Fibroblast of lung (primary cell): Measurements from ENCODE around the gene GRWD1. TPM values are rescaled to one million over a fixed set of nuclear protein-coding genes. Genes with fewer than 3 reads are reported as not detected.

Experiments
- DNase-seq, 2 donors: peaks; one replicate each; pipeline versions ENCODE4 v3.0.0 to v3.0.0-alpha.2; 2010; ENCODE audit warnings: low read depth in 2 of 2
- H2AFZ ChIP-seq: 2 replicates; pipeline ENCODE4 v1.5.1; 2012; ENCODE audit warnings: low read length, control low read depth, inconsistent platforms
- H3K27ac ChIP-seq: 2 replicates; pipeline ENCODE4 v1.5.1; 2011; ENCODE audit warnings: low read length, control low read depth; ENCODE audit not compliant: insufficient read depth
- H3K27me3 ChIP-seq: 2 replicates; pipeline ENCODE4 v1.5.1; 2011; ENCODE audit warnings: mild to moderate bottlenecking, low read length; ENCODE audit not compliant: control insufficient read depth, insufficient read depth
- H3K36me3 ChIP-seq: 2 replicates; pipeline ENCODE4 v1.5.1; 2011; ENCODE audit warnings: low read length; ENCODE audit not compliant: control insufficient read depth, insufficient read depth
- H3K4me1 ChIP-seq: 2 replicates; pipeline ENCODE4 v1.5.1; 2011; ENCODE audit warnings: low read length; ENCODE audit not compliant: control insufficient read depth, insufficient read depth; ENCODE audit errors: extremely low read depth
- H3K4me2 ChIP-seq: 2 replicates; pipeline ENCODE4 v1.5.1; 2011; ENCODE audit warnings: low read length, control low read depth; ENCODE audit not compliant: insufficient read depth; ENCODE audit errors: extremely low read depth
- H3K4me3 ChIP-seq, 4 experiments: fragments of 200-600 bp in 1 of 4; sonication (generic) in 1 of 4; replicated peaks in 1 of 4; 2 replicates each; pipeline ENCODE4 v1.5.1; 2011 to 2016; ENCODE audit warnings: low read length in 4 of 4, low read depth in 3 of 4, mild to moderate bottlenecking in 3 of 4, control low read depth in 2 of 4, inconsistent platforms in 1 of 4, mixed read lengths in 1 of 4; ENCODE audit not compliant: insufficient read depth in 1 of 4; ENCODE audit errors: control extremely low read depth in 1 of 4
- H3K79me2 ChIP-seq: 2 replicates; pipeline ENCODE4 v1.5.1; 2012; ENCODE audit warnings: mild to moderate bottlenecking, low read length, inconsistent platforms; ENCODE audit not compliant: control insufficient read depth, insufficient read depth
- H3K9ac ChIP-seq: 2 replicates; pipeline ENCODE4 v1.5.1; 2011; ENCODE audit warnings: mild to moderate bottlenecking, low read length, control low read depth; ENCODE audit not compliant: insufficient read depth
- H3K9me3 ChIP-seq: 2 replicates; pipeline ENCODE4 v1.5.1; 2012; ENCODE audit warnings: low read depth, low read length; ENCODE audit not compliant: control insufficient read depth, insufficient read depth
- H4K20me1 ChIP-seq: 2 replicates; pipeline ENCODE4 v1.5.1; 2011; ENCODE audit warnings: low read length; ENCODE audit not compliant: control insufficient read depth, insufficient read depth; ENCODE audit errors: extremely low read depth
- EZH2 ChIP-seq: IDR thresholded peaks from 2 replicates; pipeline ENCODE4 v1.5.1; 2012; ENCODE audit warnings: low read length, control low read depth, mild to moderate bottlenecking; ENCODE audit errors: missing control alignments
- polyA plus RNA-seq, 2 donors: library from polyadenylated mRNA; depleted of rRNA in 1 of 2; stranded (reverse) in 1 of 2; unstranded in 1 of 2; fragments of >200 nt; gene quantifications; 2 replicates each; pipeline ENCODE4 v1.2.1, GENCODE V29; 2011 to 2012; ENCODE audit warnings: missing spikeins in 1 of 2
- total RNA-seq: library from RNA; depleted of rRNA; stranded (reverse); fragments of >200 nt; gene quantifications from 2 replicates; pipeline ENCODE4 v1.2.1, GENCODE V29; 2014
- TF ChIP-seq, protein P1 (sequence below), 2 donors: IDR thresholded peaks in 1 of 2; conservative IDR thresholded peaks in 1 of 2; 1 replicate in 1 of 2; 2 replicates in 1 of 2; pipeline ENCODE4 v1.5.1; 2011 to 2012; ENCODE audit warnings: low read length in 2 of 2, control low read depth in 1 of 2, inconsistent platforms in 1 of 2, low read depth in 1 of 2, mild to moderate bottlenecking in 1 of 2

Gene GRWD1
- total and polyA plus RNA-seq, 2 donors (not counting 1 experiment from before 2014, with no cell fraction given), result 9.1 to 14.7 TPM

DNA sequence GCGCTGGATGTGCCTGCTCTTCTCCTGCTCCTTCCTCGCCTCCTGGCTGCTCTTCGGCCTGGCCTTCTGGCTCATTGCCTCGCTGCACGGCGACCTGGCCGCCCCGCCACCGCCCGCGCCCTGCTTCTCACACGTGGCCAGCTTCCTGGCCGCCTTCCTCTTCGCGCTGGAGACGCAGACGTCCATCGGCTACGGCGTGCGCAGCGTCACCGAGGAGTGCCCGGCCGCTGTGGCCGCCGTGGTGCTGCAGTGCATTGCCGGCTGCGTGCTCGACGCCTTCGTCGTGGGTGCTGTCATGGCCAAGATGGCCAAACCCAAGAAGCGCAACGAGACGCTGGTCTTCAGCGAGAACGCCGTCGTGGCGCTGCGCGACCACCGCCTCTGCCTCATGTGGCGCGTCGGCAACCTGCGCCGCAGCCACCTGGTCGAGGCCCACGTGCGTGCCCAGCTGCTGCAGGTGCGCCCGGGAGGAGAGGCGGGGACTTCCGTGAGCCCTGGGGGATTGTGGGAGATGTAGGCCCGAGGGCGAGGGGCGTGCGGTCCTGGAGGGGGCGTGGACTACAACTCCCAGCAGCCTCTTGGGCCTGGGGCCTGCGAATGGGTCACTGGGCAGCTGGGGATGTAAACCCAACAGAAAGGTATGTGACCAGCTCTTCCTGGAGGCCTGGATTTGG is 16.3 kb downstream of the GRWD1 start:
- no peak overlapping the region for H3K9ac ChIP-seq
- TF ChIP-seq EZH2, result no peak

DNA sequence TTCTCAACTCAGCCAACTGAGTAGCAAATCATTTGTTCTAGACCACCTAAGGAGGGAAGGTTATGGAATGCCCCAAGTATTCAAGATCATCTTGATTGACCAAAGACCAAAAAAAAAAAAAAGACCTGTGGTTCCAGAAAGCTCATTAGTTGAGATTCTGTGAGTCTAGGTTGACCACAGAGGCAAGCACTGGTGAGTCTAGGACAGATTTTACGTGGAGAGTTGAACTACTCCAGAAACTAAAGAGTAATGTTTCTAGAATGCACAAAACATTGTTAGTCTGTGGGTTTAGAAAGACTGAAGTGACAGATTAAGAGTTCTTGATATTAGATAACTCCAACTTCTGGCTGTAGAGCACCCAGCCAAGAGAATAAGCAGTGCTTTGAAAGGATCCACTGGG is 19.4 kb downstream of the GRWD1 start:
- H3K79me2 ChIP-seq, result peaks cover 5% of the 10 kb centered on the region
- H3K36me3 ChIP-seq, result peaks cover 2% of the 10 kb centered on the region
- H3K27ac ChIP-seq, result no peak overlapping the region
- H3K4me3 ChIP-seq, result no peak overlapping the region
- no peaks in the 10 kb centered on the region for H3K9me3 ChIP-seq
- no peak overlapping the region for H3K4me2 ChIP-seq
- no peaks in the 10 kb centered on the region for H3K27me3 ChIP-seq
- TF ChIP-seq, protein P1, sequence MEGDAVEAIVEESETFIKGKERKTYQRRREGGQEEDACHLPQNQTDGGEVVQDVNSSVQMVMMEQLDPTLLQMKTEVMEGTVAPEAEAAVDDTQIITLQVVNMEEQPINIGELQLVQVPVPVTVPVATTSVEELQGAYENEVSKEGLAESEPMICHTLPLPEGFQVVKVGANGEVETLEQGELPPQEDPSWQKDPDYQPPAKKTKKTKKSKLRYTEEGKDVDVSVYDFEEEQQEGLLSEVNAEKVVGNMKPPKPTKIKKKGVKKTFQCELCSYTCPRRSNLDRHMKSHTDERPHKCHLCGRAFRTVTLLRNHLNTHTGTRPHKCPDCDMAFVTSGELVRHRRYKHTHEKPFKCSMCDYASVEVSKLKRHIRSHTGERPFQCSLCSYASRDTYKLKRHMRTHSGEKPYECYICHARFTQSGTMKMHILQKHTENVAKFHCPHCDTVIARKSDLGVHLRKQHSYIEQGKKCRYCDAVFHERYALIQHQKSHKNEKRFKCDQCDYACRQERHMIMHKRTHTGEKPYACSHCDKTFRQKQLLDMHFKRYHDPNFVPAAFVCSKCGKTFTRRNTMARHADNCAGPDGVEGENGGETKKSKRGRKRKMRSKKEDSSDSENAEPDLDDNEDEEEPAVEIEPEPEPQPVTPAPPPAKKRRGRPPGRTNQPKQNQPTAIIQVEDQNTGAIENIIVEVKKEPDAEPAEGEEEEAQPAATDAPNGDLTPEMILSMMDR (conservative IDR thresholded peaks at IDR 0.05 in 1 of 2, IDR thresholded peaks at IDR 0.05 in 1 of 2; ENCODE audit: low read depth in 1 of 2, low read length in 2 of 2), result no peak
- TF ChIP-seq EZH2, result no peak
- no peak overlapping the region for H2AFZ ChIP-seq
- peaks cover 5% of the 10 kb centered on the region for H3K4me1 ChIP-seq
- no peak overlapping the region for H3K9ac ChIP-seq
- DNase-seq, result no peak
- H4K20me1 ChIP-seq, result no peaks in the 10 kb centered on the region

More for the DNA sequence above, 16.3 kb downstream of the GRWD1 start:
- Histone ChIP-seq H3K36me3 (peaks cover 2% of the 10 kb centered on the region), H3K4me2 (no peak overlapping the region), H2AFZ (no peak overlapping the region), H3K4me1 (no peaks in the 10 kb centered on the region), H3K9me3 (no peaks in the 10 kb centered on the region), H3K27me3 (no peaks in the 10 kb centered on the region), H4K20me1 (no peaks in the 10 kb centered on the region), H3K79me2 (no peaks in the 10 kb centered on the region), H3K27ac (no peak overlapping the region), H3K4me3 (no peak overlapping the region)
- DNase-seq, result no peak

DNA sequence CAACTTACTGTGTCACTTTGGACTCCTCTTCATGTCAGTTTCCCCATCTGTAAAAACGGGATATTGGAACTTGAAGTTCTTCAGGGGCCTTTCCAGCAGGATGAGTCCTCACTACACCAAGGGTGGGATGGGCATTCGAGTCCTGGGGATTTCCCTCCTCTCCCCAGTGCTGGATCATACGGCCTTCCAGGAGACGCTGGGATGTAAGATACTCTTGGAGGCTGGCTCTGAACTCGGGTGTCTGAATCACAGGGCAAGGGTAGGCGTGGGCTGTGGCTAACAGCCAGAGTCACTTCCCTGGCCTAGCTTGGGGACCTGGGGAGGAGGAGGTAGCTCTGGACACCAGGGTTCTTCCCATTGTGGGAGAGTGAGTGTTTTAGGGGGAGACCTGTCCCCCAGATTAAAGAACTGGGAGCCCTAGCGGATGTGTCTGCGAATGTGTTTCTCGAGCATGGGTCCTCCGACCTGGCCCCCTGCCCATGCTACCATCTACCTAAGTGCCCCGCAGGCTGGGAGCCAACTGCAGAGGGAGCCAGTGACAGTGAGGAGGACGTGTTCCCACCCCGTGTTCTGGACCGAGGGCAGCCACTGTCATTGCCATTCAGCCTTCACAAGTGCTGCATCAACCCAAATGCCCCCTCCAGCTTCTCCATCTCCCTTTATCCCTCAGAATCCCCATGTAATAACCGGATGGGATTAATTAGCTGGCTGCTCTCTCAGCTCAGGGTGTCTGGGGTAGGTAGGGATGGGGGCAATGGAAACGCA is 21.0 kb downstream of the GRWD1 start:
- H3K27me3 ChIP-seq, result no peaks in the 10 kb centered on the region
- H3K4me3 ChIP-seq, result no peak overlapping the region
- no peak overlapping the region for H3K4me2 ChIP-seq
- H3K79me2 ChIP-seq, result peaks cover 17% of the 10 kb centered on the region
- peaks cover 14% of the 10 kb centered on the region for H3K36me3 ChIP-seq
- H2AFZ ChIP-seq, result no peak overlapping the region
- H4K20me1 ChIP-seq, result no peaks in the 10 kb centered on the region
- peak in 1 of 2 donors; percentile 78 for DNase-seq
- no peak for TF ChIP-seq EZH2
- TF ChIP-seq, protein P1 (conservative IDR thresholded peaks at IDR 0.05 in 1 of 2, IDR thresholded peaks at IDR 0.05 in 1 of 2; ENCODE audit: low read depth in 1 of 2, low read length in 2 of 2), result no peak
- H3K9ac ChIP-seq, result no peak overlapping the region
- H3K27ac ChIP-seq, result no peak overlapping the region
- H3K4me1 ChIP-seq, result peaks cover 10% of the 10 kb centered on the region
- H3K9me3 ChIP-seq, result no peaks in the 10 kb centered on the region
